GM23338 (cell line): Measurements from ENCODE around the gene LENG9.

ENCODE experiments used
- CREB1 ChIP-seq: fragments of 250-450 bp; sonication (Bioruptor Pico); IDR thresholded peaks from 2 replicates; pipeline ENCODE4 v1.5.0; 2020; ENCODE audit warnings: low read depth, mild to moderate bottlenecking, moderate library complexity
- POLR2AphosphoS5 ChIP-seq: IDR thresholded peaks from 2 replicates; pipeline ENCODE4 v1.6.1; 2016; ENCODE audit warnings: antibody characterized with exemption, low read depth
- ZNF331 ChIP-seq: fragments of 250-450 bp; sonication (Bioruptor Pico); IDR thresholded peaks from 2 replicates; pipeline ENCODE4 v1.5.0; 2020; ENCODE audit warnings: low read depth, mild to moderate bottlenecking, moderate library complexity
- TF ChIP-seq, protein P1 (sequence below), 2 experiments: fragments of 200-600 bp in 1 of 2; sonication (generic) in 1 of 2; conservative IDR thresholded peaks; 2 replicates each; pipeline versions ENCODE4 v1.5.1 to v1.6.1; 2016 to 2017; ENCODE audit warnings: antibody characterized with exemption in 2 of 2, low read depth in 2 of 2, mild to moderate bottlenecking in 2 of 2, moderate library complexity in 1 of 2
- TF ChIP-seq, protein P2 (sequence below): IDR thresholded peaks from 2 replicates; pipeline ENCODE4 v1.6.1; 2016; ENCODE audit warnings: antibody characterized with exemption
- TF ChIP-seq, protein P3 (sequence below): IDR thresholded peaks from one replicate; pipeline ENCODE4 v1.6.1; 2018; ENCODE audit warnings: antibody characterized with exemption; ENCODE audit not compliant: unreplicated experiment
- TF ChIP-seq, protein P4 (sequence below): fragments of 250-450 bp; sonication (Bioruptor Pico); IDR thresholded peaks from 2 replicates; pipeline ENCODE4 v1.5.0; 2020; ENCODE audit warnings: mild to moderate bottlenecking, moderate library complexity

DNA sequence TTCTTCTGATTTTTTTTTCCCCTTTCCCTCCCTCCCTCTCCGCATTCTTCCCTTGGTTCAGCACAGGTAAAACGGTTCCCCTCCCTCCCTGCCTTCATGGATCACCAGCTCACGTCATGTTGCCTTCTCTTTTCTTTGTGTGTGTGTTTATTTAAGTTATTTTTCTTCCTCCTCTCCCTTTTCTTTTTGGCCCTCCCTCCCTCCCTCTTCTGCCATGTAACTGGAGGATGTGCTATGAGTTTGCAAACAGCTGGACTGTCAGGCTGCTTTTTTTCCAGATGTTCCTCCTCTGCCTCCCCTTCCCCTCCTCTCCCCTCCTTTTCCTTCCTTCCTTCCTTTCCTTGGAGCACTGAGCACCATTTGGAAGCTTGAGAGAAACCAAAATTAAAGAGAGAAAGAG lies 2.0 kb downstream of the LENG9 start:
- TF ChIP-seq ZNF331: no peak
- TF ChIP-seq, protein P1, sequence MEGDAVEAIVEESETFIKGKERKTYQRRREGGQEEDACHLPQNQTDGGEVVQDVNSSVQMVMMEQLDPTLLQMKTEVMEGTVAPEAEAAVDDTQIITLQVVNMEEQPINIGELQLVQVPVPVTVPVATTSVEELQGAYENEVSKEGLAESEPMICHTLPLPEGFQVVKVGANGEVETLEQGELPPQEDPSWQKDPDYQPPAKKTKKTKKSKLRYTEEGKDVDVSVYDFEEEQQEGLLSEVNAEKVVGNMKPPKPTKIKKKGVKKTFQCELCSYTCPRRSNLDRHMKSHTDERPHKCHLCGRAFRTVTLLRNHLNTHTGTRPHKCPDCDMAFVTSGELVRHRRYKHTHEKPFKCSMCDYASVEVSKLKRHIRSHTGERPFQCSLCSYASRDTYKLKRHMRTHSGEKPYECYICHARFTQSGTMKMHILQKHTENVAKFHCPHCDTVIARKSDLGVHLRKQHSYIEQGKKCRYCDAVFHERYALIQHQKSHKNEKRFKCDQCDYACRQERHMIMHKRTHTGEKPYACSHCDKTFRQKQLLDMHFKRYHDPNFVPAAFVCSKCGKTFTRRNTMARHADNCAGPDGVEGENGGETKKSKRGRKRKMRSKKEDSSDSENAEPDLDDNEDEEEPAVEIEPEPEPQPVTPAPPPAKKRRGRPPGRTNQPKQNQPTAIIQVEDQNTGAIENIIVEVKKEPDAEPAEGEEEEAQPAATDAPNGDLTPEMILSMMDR (conservative IDR thresholded peaks at IDR 0.05; ENCODE audit: low read depth in 2 of 2): no peak
- TF ChIP-seq, protein P2, sequence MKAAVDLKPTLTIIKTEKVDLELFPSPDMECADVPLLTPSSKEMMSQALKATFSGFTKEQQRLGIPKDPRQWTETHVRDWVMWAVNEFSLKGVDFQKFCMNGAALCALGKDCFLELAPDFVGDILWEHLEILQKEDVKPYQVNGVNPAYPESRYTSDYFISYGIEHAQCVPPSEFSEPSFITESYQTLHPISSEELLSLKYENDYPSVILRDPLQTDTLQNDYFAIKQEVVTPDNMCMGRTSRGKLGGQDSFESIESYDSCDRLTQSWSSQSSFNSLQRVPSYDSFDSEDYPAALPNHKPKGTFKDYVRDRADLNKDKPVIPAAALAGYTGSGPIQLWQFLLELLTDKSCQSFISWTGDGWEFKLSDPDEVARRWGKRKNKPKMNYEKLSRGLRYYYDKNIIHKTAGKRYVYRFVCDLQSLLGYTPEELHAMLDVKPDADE: no peak
- TF ChIP-seq, protein P3, sequence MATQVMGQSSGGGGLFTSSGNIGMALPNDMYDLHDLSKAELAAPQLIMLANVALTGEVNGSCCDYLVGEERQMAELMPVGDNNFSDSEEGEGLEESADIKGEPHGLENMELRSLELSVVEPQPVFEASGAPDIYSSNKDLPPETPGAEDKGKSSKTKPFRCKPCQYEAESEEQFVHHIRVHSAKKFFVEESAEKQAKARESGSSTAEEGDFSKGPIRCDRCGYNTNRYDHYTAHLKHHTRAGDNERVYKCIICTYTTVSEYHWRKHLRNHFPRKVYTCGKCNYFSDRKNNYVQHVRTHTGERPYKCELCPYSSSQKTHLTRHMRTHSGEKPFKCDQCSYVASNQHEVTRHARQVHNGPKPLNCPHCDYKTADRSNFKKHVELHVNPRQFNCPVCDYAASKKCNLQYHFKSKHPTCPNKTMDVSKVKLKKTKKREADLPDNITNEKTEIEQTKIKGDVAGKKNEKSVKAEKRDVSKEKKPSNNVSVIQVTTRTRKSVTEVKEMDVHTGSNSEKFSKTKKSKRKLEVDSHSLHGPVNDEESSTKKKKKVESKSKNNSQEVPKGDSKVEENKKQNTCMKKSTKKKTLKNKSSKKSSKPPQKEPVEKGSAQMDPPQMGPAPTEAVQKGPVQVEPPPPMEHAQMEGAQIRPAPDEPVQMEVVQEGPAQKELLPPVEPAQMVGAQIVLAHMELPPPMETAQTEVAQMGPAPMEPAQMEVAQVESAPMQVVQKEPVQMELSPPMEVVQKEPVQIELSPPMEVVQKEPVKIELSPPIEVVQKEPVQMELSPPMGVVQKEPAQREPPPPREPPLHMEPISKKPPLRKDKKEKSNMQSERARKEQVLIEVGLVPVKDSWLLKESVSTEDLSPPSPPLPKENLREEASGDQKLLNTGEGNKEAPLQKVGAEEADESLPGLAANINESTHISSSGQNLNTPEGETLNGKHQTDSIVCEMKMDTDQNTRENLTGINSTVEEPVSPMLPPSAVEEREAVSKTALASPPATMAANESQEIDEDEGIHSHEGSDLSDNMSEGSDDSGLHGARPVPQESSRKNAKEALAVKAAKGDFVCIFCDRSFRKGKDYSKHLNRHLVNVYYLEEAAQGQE: no peak
- no peak; the same call in 1 of the 2 replicates for TF ChIP-seq POLR2AphosphoS5
- TF ChIP-seq CREB1 (CRISPR knock-in tag): no peak
- TF ChIP-seq, protein P4, sequence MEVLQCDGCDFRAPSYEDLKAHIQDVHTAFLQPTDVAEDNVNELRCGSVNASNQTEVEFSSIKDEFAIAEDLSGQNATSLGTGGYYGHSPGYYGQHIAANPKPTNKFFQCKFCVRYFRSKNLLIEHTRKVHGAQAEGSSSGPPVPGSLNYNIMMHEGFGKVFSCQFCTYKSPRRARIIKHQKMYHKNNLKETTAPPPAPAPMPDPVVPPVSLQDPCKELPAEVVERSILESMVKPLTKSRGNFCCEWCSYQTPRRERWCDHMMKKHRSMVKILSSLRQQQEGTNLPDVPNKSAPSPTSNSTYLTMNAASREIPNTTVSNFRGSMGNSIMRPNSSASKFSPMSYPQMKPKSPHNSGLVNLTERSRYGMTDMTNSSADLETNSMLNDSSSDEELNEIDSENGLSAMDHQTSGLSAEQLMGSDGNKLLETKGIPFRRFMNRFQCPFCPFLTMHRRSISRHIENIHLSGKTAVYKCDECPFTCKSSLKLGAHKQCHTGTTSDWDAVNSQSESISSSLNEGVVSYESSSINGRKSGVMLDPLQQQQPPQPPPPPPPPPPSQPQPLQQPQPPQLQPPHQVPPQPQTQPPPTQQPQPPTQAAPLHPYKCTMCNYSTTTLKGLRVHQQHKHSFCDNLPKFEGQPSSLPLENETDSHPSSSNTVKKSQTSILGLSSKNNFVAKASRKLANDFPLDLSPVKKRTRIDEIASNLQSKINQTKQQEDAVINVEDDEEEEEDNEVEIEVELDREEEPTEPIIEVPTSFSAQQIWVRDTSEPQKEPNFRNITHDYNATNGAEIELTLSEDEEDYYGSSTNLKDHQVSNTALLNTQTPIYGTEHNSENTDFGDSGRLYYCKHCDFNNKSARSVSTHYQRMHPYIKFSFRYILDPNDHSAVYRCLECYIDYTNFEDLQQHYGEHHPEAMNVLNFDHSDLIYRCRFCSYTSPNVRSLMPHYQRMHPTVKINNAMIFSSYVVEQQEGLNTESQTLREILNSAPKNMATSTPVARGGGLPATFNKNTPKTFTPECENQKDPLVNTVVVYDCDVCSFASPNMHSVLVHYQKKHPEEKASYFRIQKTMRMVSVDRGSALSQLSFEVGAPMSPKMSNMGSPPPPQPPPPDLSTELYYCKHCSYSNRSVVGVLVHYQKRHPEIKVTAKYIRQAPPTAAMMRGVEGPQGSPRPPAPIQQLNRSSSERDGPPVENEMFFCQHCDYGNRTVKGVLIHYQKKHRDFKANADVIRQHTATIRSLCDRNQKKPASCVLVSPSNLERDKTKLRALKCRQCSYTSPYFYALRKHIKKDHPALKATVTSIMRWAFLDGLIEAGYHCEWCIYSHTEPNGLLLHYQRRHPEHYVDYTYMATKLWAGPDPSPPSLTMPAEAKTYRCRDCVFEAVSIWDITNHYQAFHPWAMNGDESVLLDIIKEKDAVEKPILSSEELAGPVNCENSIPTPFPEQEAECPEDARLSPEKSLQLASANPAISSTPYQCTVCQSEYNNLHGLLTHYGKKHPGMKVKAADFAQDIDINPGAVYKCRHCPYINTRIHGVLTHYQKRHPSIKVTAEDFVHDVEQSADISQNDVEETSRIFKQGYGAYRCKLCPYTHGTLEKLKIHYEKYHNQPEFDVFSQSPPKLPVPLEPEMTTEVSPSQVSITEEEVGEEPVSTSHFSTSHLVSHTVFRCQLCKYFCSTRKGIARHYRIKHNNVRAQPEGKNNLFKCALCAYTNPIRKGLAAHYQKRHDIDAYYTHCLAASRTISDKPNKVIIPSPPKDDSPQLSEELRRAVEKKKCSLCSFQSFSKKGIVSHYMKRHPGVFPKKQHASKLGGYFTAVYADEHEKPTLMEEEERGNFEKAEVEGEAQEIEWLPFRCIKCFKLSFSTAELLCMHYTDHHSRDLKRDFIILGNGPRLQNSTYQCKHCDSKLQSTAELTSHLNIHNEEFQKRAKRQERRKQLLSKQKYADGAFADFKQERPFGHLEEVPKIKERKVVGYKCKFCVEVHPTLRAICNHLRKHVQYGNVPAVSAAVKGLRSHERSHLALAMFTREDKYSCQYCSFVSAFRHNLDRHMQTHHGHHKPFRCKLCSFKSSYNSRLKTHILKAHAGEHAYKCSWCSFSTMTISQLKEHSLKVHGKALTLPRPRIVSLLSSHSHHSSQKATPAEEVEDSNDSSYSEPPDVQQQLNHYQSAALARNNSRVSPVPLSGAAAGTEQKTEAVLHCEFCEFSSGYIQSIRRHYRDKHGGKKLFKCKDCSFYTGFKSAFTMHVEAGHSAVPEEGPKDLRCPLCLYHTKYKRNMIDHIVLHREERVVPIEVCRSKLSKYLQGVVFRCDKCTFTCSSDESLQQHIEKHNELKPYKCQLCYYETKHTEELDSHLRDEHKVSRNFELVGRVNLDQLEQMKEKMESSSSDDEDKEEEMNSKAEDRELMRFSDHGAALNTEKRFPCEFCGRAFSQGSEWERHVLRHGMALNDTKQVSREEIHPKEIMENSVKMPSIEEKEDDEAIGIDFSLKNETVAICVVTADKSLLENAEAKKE (CRISPR knock-in tag): no peak
